Trophoblast cell (in vitro differentiated cells and primary cell): ENCODE data around the gene PANK1.

Source experiments
- DNase-seq, 2 donors: peaks; one replicate each; pipeline ENCODE4 v3.0.0-alpha.2; 2016
- H2AFZ ChIP-seq: 2 replicates; pipeline ENCODE4 v1.6.1; 2013; ENCODE audit warnings: low read length, moderate library complexity, mild to moderate bottlenecking; ENCODE audit not compliant: insufficient read depth, poor library complexity
- H2AK5ac ChIP-seq: 2 replicates; pipeline ENCODE4 v1.6.1; 2013; ENCODE audit warnings: mild to moderate bottlenecking, low read length
- H2BK120ac ChIP-seq: 2 replicates; pipeline ENCODE4 v1.6.1; 2013; ENCODE audit warnings: low read length, mild to moderate bottlenecking, moderate library complexity; ENCODE audit not compliant: insufficient read depth, poor library complexity
- H2BK12ac ChIP-seq: 2 replicates; pipeline ENCODE4 v1.6.1; 2013; ENCODE audit warnings: mild to moderate bottlenecking, low read length, moderate library complexity
- H2BK5ac ChIP-seq: 2 replicates; pipeline ENCODE4 v1.6.1; 2013; ENCODE audit warnings: low read length, low read depth, moderate library complexity, mild to moderate bottlenecking; ENCODE audit not compliant: poor library complexity
- H3K14ac ChIP-seq: 2 replicates; pipeline ENCODE4 v1.6.1; 2013; ENCODE audit warnings: mild to moderate bottlenecking, low read length
- H3K18ac ChIP-seq: 2 replicates; pipeline ENCODE4 v1.6.1; 2013; ENCODE audit warnings: mild to moderate bottlenecking, low read length
- H3K23ac ChIP-seq: 2 replicates; pipeline ENCODE4 v1.6.1; 2013; ENCODE audit warnings: low read length
- H3K27ac ChIP-seq: 2 replicates; pipeline ENCODE4 v1.5.1; 2013; ENCODE audit warnings: low read depth, mild to moderate bottlenecking, inconsistent platforms, low read length, moderate library complexity
- H3K27me3 ChIP-seq: 2 replicates; pipeline ENCODE4 v1.6.1; 2013; ENCODE audit warnings: inconsistent platforms, mild to moderate bottlenecking, low read length, moderate library complexity; ENCODE audit not compliant: insufficient read depth
- H3K36me3 ChIP-seq, 2 experiments: 1 replicate in 1 of 2; 2 replicates in 1 of 2; pipeline ENCODE4 v1.6.1; 2013; ENCODE audit warnings: low read length in 2 of 2, mild to moderate bottlenecking in 2 of 2, moderate library complexity in 1 of 2; ENCODE audit not compliant: insufficient read depth in 2 of 2, control insufficient read depth in 1 of 2
- H3K4ac ChIP-seq: 2 replicates; pipeline ENCODE4 v1.6.1; 2013; ENCODE audit warnings: low read depth, mild to moderate bottlenecking, low read length, moderate library complexity
- H3K4me1 ChIP-seq, 2 experiments: 1 replicate in 1 of 2; 2 replicates in 1 of 2; pipeline ENCODE4 v1.6.1; 2013; ENCODE audit warnings: low read length in 2 of 2, mild to moderate bottlenecking in 2 of 2, moderate library complexity in 1 of 2; ENCODE audit not compliant: insufficient read depth in 2 of 2, control insufficient read depth in 1 of 2
- H3K4me2 ChIP-seq: 2 replicates; pipeline ENCODE4 v1.6.1; 2013; ENCODE audit warnings: inconsistent platforms, mild to moderate bottlenecking, low read length, moderate library complexity
- H3K4me3 ChIP-seq: 2 replicates; pipeline ENCODE4 v1.5.1; 2013; ENCODE audit warnings: mild to moderate bottlenecking, low read depth, low read length, inconsistent platforms
- H3K79me1 ChIP-seq: one replicate; pipeline ENCODE4 v1.6.1; 2013; ENCODE audit warnings: low read length
- H3K79me2 ChIP-seq: 2 replicates; pipeline ENCODE4 v1.6.1; 2013; ENCODE audit warnings: low read length, mild to moderate bottlenecking; ENCODE audit not compliant: control insufficient read depth, insufficient read depth, poor library complexity
- H3K9ac ChIP-seq: 2 replicates; pipeline ENCODE4 v1.6.1; 2013; ENCODE audit warnings: mild to moderate bottlenecking, low read length
- H3K9me3 ChIP-seq: 2 replicates; pipeline ENCODE4 v1.6.1; 2013; ENCODE audit warnings: low read depth, mild to moderate bottlenecking, control low read depth, inconsistent platforms, low read length; ENCODE audit not compliant: insufficient read depth
- H4K12ac ChIP-seq: 2 replicates; pipeline ENCODE4 v1.6.1; 2013; ENCODE audit warnings: low read depth, mild to moderate bottlenecking, low read length, moderate library complexity
- H4K8ac ChIP-seq: 2 replicates; pipeline ENCODE4 v1.6.1; 2013; ENCODE audit warnings: low read depth, mild to moderate bottlenecking, low read length, moderate library complexity
- H4K91ac ChIP-seq: one replicate; pipeline ENCODE4 v1.6.1; 2013; ENCODE audit warnings: low read depth, mild to moderate bottlenecking, low read length, moderate library complexity
- WGBS: extraction: QIAGEN DNeasy Blood & Tissue Kit; methylation state at CpG from one replicate; pipeline ENCODE4 v1.1.7; 2013; ENCODE audit warnings: missing lambda C conversion rate; ENCODE audit not compliant: insufficient read length, insufficient coverage; ENCODE audit errors: extremely low coverage; 5-methylcytosine and 5-hydroxymethylcytosine counted together

PANK1 gene

GRCh38 chr10:89633484-89633883 is 11.6 kb downstream of the PANK1 start:
- Histone ChIP-seq H3K9me3 (no peaks in the 10 kb centered on the region), H3K18ac (no peak overlapping the region), H2AK5ac (no peak overlapping the region), H3K79me1 (no peaks in the 10 kb centered on the region), H2BK12ac (no peak overlapping the region), H3K4ac (no peak overlapping the region), H3K23ac (no peak overlapping the region), H3K4me3 (no peak overlapping the region), H3K27ac (no peak overlapping the region), H2BK120ac (no peak overlapping the region), H4K91ac (no peak overlapping the region), H2BK5ac (no peak overlapping the region), H3K4me1 (no peaks in the 10 kb centered on the region), H4K12ac (no peak overlapping the region), H3K27me3 (no peaks in the 10 kb centered on the region), H2AFZ (no peak overlapping the region), H3K36me3 (peaks cover 2 to 3% of the 10 kb centered on the region in 2 experiments), H3K14ac (no peak overlapping the region), H3K79me2 (peaks cover 1% of the 10 kb centered on the region), H3K4me2 (no peak overlapping the region), H3K9ac (no peak overlapping the region), H4K8ac (no peak overlapping the region)
- DNase-seq: peak; percentile 18 to 72

GRCh38 chr10:89632824-89633223 is 12.2 kb downstream of the PANK1 start:
- H2BK12ac ChIP-seq: no peak overlapping the region
- H3K4ac ChIP-seq: no peak overlapping the region
- no peak overlapping the region for H3K18ac ChIP-seq
- H3K27me3 ChIP-seq: no peaks in the 10 kb centered on the region
- H3K14ac ChIP-seq: no peak overlapping the region
- no peak overlapping the region for H3K9ac ChIP-seq
- no peak overlapping the region for H2BK5ac ChIP-seq
- H2BK120ac ChIP-seq: no peak overlapping the region
- H2AFZ ChIP-seq: no peak overlapping the region
- no peaks in the 10 kb centered on the region for H3K79me1 ChIP-seq
- WGBS: no CpG with 5 or more reads among the region's 1 CpG
- no peak overlapping the region for H3K23ac ChIP-seq
- no peak overlapping the region for H4K8ac ChIP-seq
- H3K36me3 ChIP-seq: peaks cover 2 to 3% of the 10 kb centered on the region in 2 experiments
- no peak for DNase-seq
- no peak overlapping the region for H3K27ac ChIP-seq
- no peak overlapping the region for H2AK5ac ChIP-seq
- H3K4me2 ChIP-seq: no peak overlapping the region
- no peak overlapping the region for H3K4me3 ChIP-seq
- no peaks in the 10 kb centered on the region for H3K9me3 ChIP-seq
- H3K4me1 ChIP-seq: no peaks in the 10 kb centered on the region
- H4K12ac ChIP-seq: no peak overlapping the region
- no peaks in the 10 kb centered on the region for H3K79me2 ChIP-seq
- no peak overlapping the region for H4K91ac ChIP-seq

- no peak for DNase-seq
- no peak overlapping the region for H3K4me3 ChIP-seq
- H2AK5ac ChIP-seq: no peak overlapping the region
- no peak overlapping the region for H4K91ac ChIP-seq
- no peaks in the 10 kb centered on the region for H3K36me3 ChIP-seq
- H3K79me1 ChIP-seq: no peaks in the 10 kb centered on the region
- no peak overlapping the region for H4K12ac ChIP-seq
- no peak overlapping the region for H2BK5ac ChIP-seq
- WGBS: no CpG with 5 or more reads among the region's 1 CpG
- H3K18ac ChIP-seq: no peak overlapping the region
- no peaks in the 10 kb centered on the region for H3K79me2 ChIP-seq
- no peak overlapping the region for H3K9ac ChIP-seq
- no peaks in the 10 kb centered on the region for H3K4me1 ChIP-seq
- no peak overlapping the region for H3K14ac ChIP-seq
- no peak overlapping the region for H3K4me2 ChIP-seq
- H3K27me3 ChIP-seq: no peaks in the 10 kb centered on the region
- H3K4ac ChIP-seq: no peak overlapping the region
- no peak overlapping the region for H2BK12ac ChIP-seq
- no peak overlapping the region for H3K23ac ChIP-seq
- no peak overlapping the region for H2BK120ac ChIP-seq
- H2AFZ ChIP-seq: no peak overlapping the region
- H3K9me3 ChIP-seq: no peaks in the 10 kb centered on the region
- no peak overlapping the region for H3K27ac ChIP-seq
- H4K8ac ChIP-seq: no peak overlapping the region
Measured at GRCh38 chr10:89627830-89628229, 17.2 kb downstream of the PANK1 start.

- H3K4me3 ChIP-seq: no peak overlapping the region
- no CpG with 5 or more reads among the region's 4 CpGs for WGBS
- H3K4me2 ChIP-seq: no peak overlapping the region
- no peak overlapping the region for H2BK120ac ChIP-seq
- no peaks in the 10 kb centered on the region for H3K79me2 ChIP-seq
- no peak overlapping the region for H4K91ac ChIP-seq
- H4K8ac ChIP-seq: no peak overlapping the region
- no peak overlapping the region for H3K4ac ChIP-seq
- H3K79me1 ChIP-seq: no peaks in the 10 kb centered on the region
- no peak overlapping the region for H3K14ac ChIP-seq
- no peak for DNase-seq
- H3K23ac ChIP-seq: no peak overlapping the region
- no peak overlapping the region for H2BK12ac ChIP-seq
- no peak overlapping the region for H2AFZ ChIP-seq
- H3K27ac ChIP-seq: no peak overlapping the region
- H2BK5ac ChIP-seq: no peak overlapping the region
- H4K12ac ChIP-seq: no peak overlapping the region
- H3K27me3 ChIP-seq: no peaks in the 10 kb centered on the region
- H3K9me3 ChIP-seq: peaks cover 1% of the 10 kb centered on the region
- no peak overlapping the region for H3K9ac ChIP-seq
- H2AK5ac ChIP-seq: no peak overlapping the region
- no peak overlapping the region for H3K18ac ChIP-seq
- H3K36me3 ChIP-seq: peaks cover 0 to 5% of the 10 kb centered on the region in 2 experiments
- H3K4me1 ChIP-seq: no peaks in the 10 kb centered on the region
Measured at GRCh38 chr10:89625041-89625765, 19.8 kb downstream of the PANK1 start.
